Activated CD4-positive, alpha-beta memory T cell treated with anti-CD3 and anti-CD28 coated beads, Interleukin-2, amount 10 ng/mL, durations not matched to agents 7 days and 5 days (primary cell): Measurements from ENCODE around the gene IFNG-AS1. TPM values are rescaled to one million over a fixed set of nuclear protein-coding genes. Genes with fewer than 3 reads are reported as not detected.
A peak's percentile ranks its signal among the peaks of the same experiment; 100 is the strongest.

ENCODE experiments used
- CTCF ChIA-PET: fragments of 350-600 bp; sonication (Branson Sonifier 250); formaldehyde crosslinking; loops from one replicate; lab custom pipeline; 2021; ENCODE audit warnings: antibody characterized with exemption, inconsistent platforms; lab: Charles Lee
- POLR2A ChIA-PET: fragments of 350-600 bp; sonication (Branson Sonifier 250); formaldehyde crosslinking; loops from one replicate; lab custom pipeline; 2021; ENCODE audit warnings: antibody characterized with exemption; lab: Charles Lee
- DNase-seq: peaks from one replicate; pipeline ENCODE4 v3.0.0-alpha.2; 2020
- H3K27ac Mint-ChIP-seq: one replicate; pipeline ENCODE4 v1.8.0; 2021; ENCODE audit warnings: mild to moderate bottlenecking, mixed read lengths
- H3K27me3 Mint-ChIP-seq: one replicate; pipeline ENCODE4 v1.8.0; 2021; ENCODE audit warnings: mixed read lengths
- H3K36me3 Mint-ChIP-seq: one replicate; pipeline ENCODE4 v1.8.0; 2021; ENCODE audit warnings: low read depth, mixed read lengths
- H3K4me1 Mint-ChIP-seq: one replicate; pipeline ENCODE4 v1.8.0; 2021; ENCODE audit warnings: mixed read lengths
- H3K4me3 Mint-ChIP-seq: one replicate; pipeline ENCODE4 v1.8.0; 2021; ENCODE audit warnings: mild to moderate bottlenecking, mixed read lengths
- H3K9me3 Mint-ChIP-seq: one replicate; pipeline ENCODE4 v1.8.0; 2021; ENCODE audit warnings: mixed read lengths
- total RNA-seq, 2 experiments: library from RNA; stranded (reverse); gene quantifications; one replicate each; pipeline ENCODE4 v1.2.3, GENCODE V29; 2021

The IFNG-AS1 gene
- total RNA-seq, 2 experiments from 2014 or later, result 0.35 to 0.40 TPM

GRCh38 chr12:68001486-68002466 lies 12.5 kb downstream of the IFNG-AS1 start:
- no peaks in the 10 kb centered on the region for H3K27me3 Mint-ChIP-seq
- peaks cover 11% of the 10 kb centered on the region for H3K4me1 Mint-ChIP-seq
- H3K27ac Mint-ChIP-seq, result no peak overlapping the region
- H3K36me3 Mint-ChIP-seq, result no peaks in the 10 kb centered on the region
- ChIA-PET POLR2A (interaction anchor here (1.0 kb wide), 1 partner anchor 27 kb away, joined by 3 read pairs; no protein-coding TSS in a partner anchor), CTCF (interaction anchor here (0.7 to 1.6 kb wide), 11 partner anchors 10 to 760 kb away, joined by 3 to 11 read pairs (median 4); no protein-coding TSS in a partner anchor)
- no peak overlapping the region for H3K4me3 Mint-ChIP-seq
- no peak for DNase-seq
- H3K9me3 Mint-ChIP-seq, result no peaks in the 10 kb centered on the region

- Mint-ChIP-seq H3K4me1 (peaks cover 5% of the 10 kb centered on the region), H3K4me3 (no peak overlapping the region), H3K27ac (no peak overlapping the region), H3K36me3 (no peaks in the 10 kb centered on the region), H3K9me3 (no peaks in the 10 kb centered on the region), H3K27me3 (no peaks in the 10 kb centered on the region)
- POLR2A ChIA-PET, result no interaction called here
- DNase-seq, result no peak
- CTCF ChIA-PET, result interaction anchor here (0.6 to 2.2 kb wide), 4 partner anchors 8 to 303 kb away, joined by 3 to 8 read pairs (median 4); no protein-coding TSS in a partner anchor
Observed at GRCh38 chr12:68003777-68004176, 14.5 kb downstream of the IFNG-AS1 start.

DNA sequence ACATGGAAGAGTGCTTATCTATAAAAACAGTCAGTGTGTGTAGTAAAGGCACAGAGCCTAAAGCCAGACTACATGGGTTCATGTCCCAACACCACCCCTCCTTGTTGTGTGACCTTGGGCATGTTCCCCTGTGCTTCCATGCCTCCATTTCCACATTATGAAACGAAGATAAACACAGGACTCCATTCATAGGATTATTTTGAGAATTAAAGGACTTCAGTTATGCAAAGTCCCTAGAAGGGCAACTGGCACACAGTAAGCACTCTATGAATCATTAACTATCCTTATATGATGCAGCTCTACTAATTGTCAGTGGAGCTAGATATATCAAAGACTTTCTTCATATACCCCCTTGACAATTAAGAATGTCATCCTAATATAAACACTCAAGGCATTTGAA lies 17.8 kb downstream of the IFNG-AS1 start:
- Mint-ChIP-seq H3K36me3 (peaks cover 3% of the 10 kb centered on the region), H3K27me3 (no peaks in the 10 kb centered on the region), H3K4me1 (peaks cover 16% of the 10 kb centered on the region), H3K9me3 (no peaks in the 10 kb centered on the region), H3K4me3 (no peak overlapping the region), H3K27ac (no peak overlapping the region)
- no peak for DNase-seq
- CTCF ChIA-PET, result no interaction called here
- POLR2A ChIA-PET, result no interaction called here

DNA sequence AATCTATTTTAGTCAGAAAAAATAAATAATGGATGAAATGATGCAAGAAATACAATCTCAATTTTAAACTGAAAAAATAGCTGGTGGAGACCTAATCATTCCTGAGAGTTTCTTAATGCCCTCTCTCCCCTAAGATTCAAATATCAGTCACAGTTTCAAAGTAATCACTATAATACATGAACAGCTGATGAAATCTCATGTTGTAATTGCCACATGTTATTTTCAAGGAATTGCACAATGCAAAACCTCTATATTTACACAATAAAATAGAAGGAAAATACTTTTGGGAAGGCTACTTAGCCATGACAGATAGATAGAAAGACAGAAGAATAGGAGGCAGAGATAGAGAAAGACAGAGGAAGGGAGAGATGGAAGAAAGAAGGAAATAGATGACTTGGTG lies 18.2 kb downstream of the IFNG-AS1 start:
- H3K27me3 Mint-ChIP-seq, result no peaks in the 10 kb centered on the region
- no peaks in the 10 kb centered on the region for H3K9me3 Mint-ChIP-seq
- ChIA-PET CTCF (no interaction called here), POLR2A (no interaction called here)
- peaks cover 20% of the 10 kb centered on the region for H3K4me1 Mint-ChIP-seq
- no peak for DNase-seq
- H3K4me3 Mint-ChIP-seq, result no peak overlapping the region
- H3K27ac Mint-ChIP-seq, result no peak overlapping the region
- H3K36me3 Mint-ChIP-seq, result peaks cover 3% of the 10 kb centered on the region

DNA sequence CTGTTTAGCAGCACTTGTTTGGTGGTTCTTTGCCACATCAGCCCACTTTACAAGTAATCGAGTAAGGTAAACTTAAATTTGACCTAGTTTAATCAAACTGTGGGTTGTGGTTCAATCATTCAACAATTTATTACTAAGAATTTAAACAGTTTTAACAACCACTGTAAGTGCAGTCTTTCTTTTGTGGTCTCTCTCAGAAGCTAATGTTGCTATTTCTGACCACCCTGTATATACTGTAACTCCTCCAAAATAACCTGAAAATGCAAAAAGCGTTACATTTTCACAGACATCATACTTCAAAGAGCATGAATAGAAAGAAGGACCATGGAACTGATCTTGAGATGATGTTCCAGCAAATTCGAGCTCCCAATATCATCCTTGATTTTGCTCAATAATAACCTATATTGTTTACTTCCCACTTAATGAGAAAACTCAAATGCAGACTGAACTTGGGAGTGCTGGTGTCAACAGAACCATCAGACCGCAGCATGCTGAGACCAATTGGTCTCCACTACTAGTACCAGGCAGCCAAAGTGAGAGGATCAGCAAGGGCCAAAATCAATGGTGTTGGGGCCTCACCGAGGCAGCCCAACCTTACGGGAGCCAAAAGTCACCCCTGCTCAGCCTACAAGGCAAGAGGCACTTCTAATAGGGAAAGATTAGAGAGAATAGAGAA lies 22.1 kb downstream of the IFNG-AS1 start:
- no peak for DNase-seq
- Mint-ChIP-seq H3K4me1 (peaks cover 23% of the 10 kb centered on the region), H3K4me3 (no peak overlapping the region), H3K27me3 (no peaks in the 10 kb centered on the region), H3K9me3 (no peaks in the 10 kb centered on the region), H3K27ac (peak overlapping the region; percentile 45), H3K36me3 (peaks cover 5% of the 10 kb centered on the region)
- CTCF ChIA-PET, result interaction anchor here (0.9 to 1.7 kb wide), 5 partner anchors 8 to 109 kb away, joined by 3 to 8 read pairs (median 3); no protein-coding TSS in a partner anchor
- POLR2A ChIA-PET, result interaction anchor here (0.8 to 1.8 kb wide), 5 partner anchors 13 to 705 kb away, joined by 3 to 4 read pairs (median 3); no protein-coding TSS in a partner anchor

- Mint-ChIP-seq H3K27ac (peak overlapping the region; percentile 45), H3K4me1 (peaks cover 23% of the 10 kb centered on the region), H3K36me3 (peaks cover 5% of the 10 kb centered on the region), H3K4me3 (no peak overlapping the region), H3K27me3 (no peaks in the 10 kb centered on the region), H3K9me3 (no peaks in the 10 kb centered on the region)
- ChIA-PET CTCF (interaction anchor here (0.9 to 1.7 kb wide), 6 partner anchors 8 to 108 kb away, joined by 3 to 8 read pairs (median 3); no protein-coding TSS in a partner anchor), POLR2A (interaction anchor here (0.8 to 1.8 kb wide), 4 partner anchors 13 to 706 kb away, joined by 3 to 4 read pairs (median 3); no protein-coding TSS in a partner anchor)
- DNase-seq, result no peak
Observed at GRCh38 chr12:68011882-68012207, 22.6 kb downstream of the IFNG-AS1 start.

GRCh38 chr12:68012712-68013111 lies 23.5 kb downstream of the IFNG-AS1 start:
- Mint-ChIP-seq H3K9me3 (no peaks in the 10 kb centered on the region), H3K4me1 (peaks cover 23% of the 10 kb centered on the region), H3K27ac (no peak overlapping the region)

DNA sequence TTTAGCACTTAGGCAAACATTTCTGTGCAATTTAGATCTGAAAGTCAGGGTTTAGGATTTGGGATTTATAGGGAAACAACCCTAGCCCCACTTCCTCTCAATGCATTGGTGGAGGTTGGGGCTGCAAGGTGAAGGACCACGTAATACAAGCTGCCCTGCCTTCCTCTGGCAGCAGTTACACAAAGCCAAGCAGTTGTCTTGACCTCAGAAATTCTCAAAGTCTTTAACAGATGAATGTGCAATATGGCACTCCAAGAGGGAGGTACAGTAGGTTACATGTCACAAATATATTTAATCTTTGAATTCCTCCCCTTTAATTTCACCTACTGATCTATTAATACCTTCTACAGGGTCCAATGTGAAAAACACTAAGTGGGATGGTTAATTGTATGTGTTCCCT lies 23.9 kb downstream of the IFNG-AS1 start:
- CTCF ChIA-PET, result interaction anchor here (1.6 to 1.7 kb wide), 2 partner anchors 10 to 26 kb away, joined by 3 to 8 read pairs; no protein-coding TSS in a partner anchor
- Mint-ChIP-seq H3K27ac (no peak overlapping the region), H3K4me3 (no peak overlapping the region), H3K4me1 (peaks cover 23% of the 10 kb centered on the region), H3K36me3 (peaks cover 5% of the 10 kb centered on the region), H3K9me3 (no peaks in the 10 kb centered on the region), H3K27me3 (no peaks in the 10 kb centered on the region)
- no peak for DNase-seq
- POLR2A ChIA-PET, result interaction anchor here (1.5 to 1.8 kb wide), 2 partner anchors 15 to 19 kb away, joined by 3 to 4 read pairs; no protein-coding TSS in a partner anchor

More at GRCh38 chr12:68012712-68013111, 23.5 kb downstream of the IFNG-AS1 start:
- Mint-ChIP-seq H3K36me3 (peaks cover 5% of the 10 kb centered on the region), H3K4me3 (no peak overlapping the region), H3K27me3 (no peaks in the 10 kb centered on the region)
- POLR2A ChIA-PET, result interaction anchor here (1.5 to 1.8 kb wide), 2 partner anchors 16 to 19 kb away, joined by 3 to 4 read pairs; no protein-coding TSS in a partner anchor
- CTCF ChIA-PET, result interaction anchor here (0.9 to 1.7 kb wide), 4 partner anchors 9 to 107 kb away, joined by 3 to 8 read pairs (median 3); no protein-coding TSS in a partner anchor
- DNase-seq, result no peak

DNA sequence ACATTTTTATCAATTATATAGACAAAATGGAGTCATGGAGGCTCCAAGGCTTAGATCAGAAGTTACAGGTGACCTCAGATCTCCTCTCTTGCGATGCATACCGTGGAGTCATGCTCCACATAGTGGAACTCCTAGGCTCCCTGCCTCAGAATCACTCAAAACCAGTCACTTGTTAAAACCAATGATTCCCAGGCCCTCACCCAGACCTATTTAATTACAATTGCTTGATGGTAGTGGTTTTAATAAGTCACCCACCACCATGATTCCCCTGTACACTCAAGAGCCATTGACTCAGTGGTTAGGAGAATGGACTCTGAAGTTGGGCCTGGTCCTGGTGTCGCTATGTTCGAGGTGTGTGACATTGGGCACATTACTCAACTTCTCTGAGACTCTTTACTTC lies 26.9 kb downstream of the IFNG-AS1 start:
- H3K36me3 Mint-ChIP-seq, result peaks cover 2% of the 10 kb centered on the region
- POLR2A ChIA-PET, result no interaction called here
- H3K27me3 Mint-ChIP-seq, result no peaks in the 10 kb centered on the region
- no peaks in the 10 kb centered on the region for H3K9me3 Mint-ChIP-seq
- CTCF ChIA-PET, result no interaction called here
- no peak overlapping the region for H3K4me3 Mint-ChIP-seq
- H3K4me1 Mint-ChIP-seq, result peaks cover 18% of the 10 kb centered on the region
- H3K27ac Mint-ChIP-seq, result no peak overlapping the region
- no peak for DNase-seq

DNA sequence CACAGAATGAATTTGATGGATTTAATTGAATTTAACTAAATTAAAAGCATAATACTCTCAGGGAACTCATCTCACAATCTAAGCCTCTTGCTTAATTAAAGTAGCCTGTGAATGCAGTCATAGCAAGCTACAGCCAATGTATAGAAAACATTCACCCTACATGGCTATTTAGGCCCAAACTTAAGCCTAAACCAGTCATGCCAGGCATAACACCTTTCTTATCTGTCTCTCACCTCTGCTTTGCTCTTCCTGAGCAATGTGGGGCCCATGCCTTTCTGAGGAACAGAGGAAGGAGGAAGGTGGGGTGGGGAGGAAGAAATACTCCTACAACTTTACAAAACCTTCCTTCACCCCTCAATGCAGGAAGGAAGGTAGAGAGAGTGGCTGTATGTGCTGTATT lies 29.1 kb downstream of the IFNG-AS1 start:
- POLR2A ChIA-PET, result no interaction called here
- no peak overlapping the region for H3K27ac Mint-ChIP-seq

DNA sequence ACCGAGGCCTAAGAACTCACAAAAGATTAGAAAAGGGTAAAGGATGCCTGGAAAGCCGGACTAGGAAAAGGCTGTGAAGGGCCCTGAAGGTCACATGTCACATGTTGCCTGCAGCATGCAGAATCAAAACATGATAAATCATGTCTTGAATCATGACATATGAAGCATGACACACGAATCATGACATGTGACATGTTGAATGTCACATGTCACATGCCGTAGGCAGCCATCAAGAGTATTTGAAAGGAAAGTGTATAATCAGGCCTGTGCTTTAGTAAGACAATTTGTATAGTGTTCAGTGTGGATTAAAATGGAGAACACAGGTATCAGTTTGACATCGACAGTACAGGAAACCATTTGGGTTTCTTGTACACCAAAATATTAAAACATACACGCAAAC lies 30.8 kb downstream of the IFNG-AS1 start:
- no peaks in the 10 kb centered on the region for H3K9me3 Mint-ChIP-seq
- no peak overlapping the region for H3K4me3 Mint-ChIP-seq
- H3K27me3 Mint-ChIP-seq, result no peaks in the 10 kb centered on the region
- no peaks in the 10 kb centered on the region for H3K36me3 Mint-ChIP-seq
- ChIA-PET CTCF (no interaction called here), POLR2A (no interaction called here)
- H3K4me1 Mint-ChIP-seq, result peaks cover 3% of the 10 kb centered on the region
- no peak for DNase-seq
- H3K27ac Mint-ChIP-seq, result no peak overlapping the region

More for the DNA sequence above, 29.1 kb downstream of the IFNG-AS1 start:
- no peaks in the 10 kb centered on the region for H3K27me3 Mint-ChIP-seq
- H3K4me3 Mint-ChIP-seq, result no peak overlapping the region
- H3K36me3 Mint-ChIP-seq, result peaks cover 2% of the 10 kb centered on the region
- H3K9me3 Mint-ChIP-seq, result no peaks in the 10 kb centered on the region
- CTCF ChIA-PET, result interaction anchor here (0.6 to 1.6 kb wide), 3 partner anchors 10 to 22 kb away, joined by 3 to 6 read pairs (median 4); no protein-coding TSS in a partner anchor
- no peak for DNase-seq
- H3K4me1 Mint-ChIP-seq, result peaks cover 3% of the 10 kb centered on the region

DNA sequence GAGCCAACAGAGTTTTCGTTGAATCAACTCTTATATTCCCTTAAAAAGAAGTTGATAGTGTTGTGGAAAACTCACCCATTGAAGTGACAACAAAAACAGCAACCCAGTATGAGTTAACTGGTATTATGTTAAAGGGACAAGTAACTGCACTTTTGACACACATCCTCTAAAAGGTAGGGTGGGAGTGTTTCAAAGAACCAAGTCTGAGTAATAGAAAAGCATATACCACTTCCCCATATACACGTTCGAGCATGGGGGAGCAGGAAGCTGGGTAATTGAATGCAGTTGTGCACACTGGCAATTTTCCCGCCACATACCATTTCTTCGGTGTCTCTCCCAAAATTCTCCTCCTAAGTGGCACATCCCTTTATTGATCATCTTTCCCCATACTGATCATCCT lies 31.5 kb downstream of the IFNG-AS1 start:
- Mint-ChIP-seq H3K27ac (no peak overlapping the region), H3K27me3 (no peaks in the 10 kb centered on the region), H3K9me3 (no peaks in the 10 kb centered on the region), H3K4me1 (peaks cover 3% of the 10 kb centered on the region), H3K36me3 (no peaks in the 10 kb centered on the region), H3K4me3 (no peak overlapping the region)
- no peak for DNase-seq
- CTCF ChIA-PET, result no interaction called here
- POLR2A ChIA-PET, result no interaction called here
